Gastroesophageal sphincter (tissue), 4 donors: ENCODE results near the gene FBXL13. TPM values are rescaled to one million over a fixed set of nuclear protein-coding genes. Genes with fewer than 3 reads are reported as not detected.

Experiments used
- ATAC-seq: fragments of 150-250 bp; one replicate; pipeline ENCODE4 v1.9.1; 2016; ENCODE audit warnings: mild to moderate bottlenecking, moderate library complexity
- H3K27ac ChIP-seq, 4 donors: fragments of 200-600 bp; sonication (generic) in 3 of 4; 1 replicate in 3 of 4; 2 replicates in 1 of 4; pipeline ENCODE4 v1.5.1; 2016 to 2019
- H3K27me3 ChIP-seq: fragments of 200-600 bp; sonication (generic); one replicate; pipeline ENCODE4 v1.5.1; 2019
- H3K36me3 ChIP-seq, 2 donors: fragments of 200-600 bp; sonication (generic); one replicate each; pipeline ENCODE4 v1.5.1; 2019; ENCODE audit warnings: control low read depth in 1 of 2
- H3K4me1 ChIP-seq, 3 donors: fragments of 200-600 bp; sonication (generic); 1 replicate in 2 of 3; 2 replicates in 1 of 3; pipeline ENCODE4 v1.5.1; 2016 to 2019; ENCODE audit warnings: control low read depth in 2 of 3
- H3K4me3 ChIP-seq, 2 donors: fragments of 200-600 bp; sonication (generic); one replicate each; pipeline ENCODE4 v1.5.1; 2019; ENCODE audit warnings: mild to moderate bottlenecking in 1 of 2, moderate library complexity in 1 of 2
- H3K9me3 ChIP-seq, 3 donors: fragments of 200-600 bp; sonication (generic); one replicate each; pipeline ENCODE4 v1.5.1; 2017 to 2019; ENCODE audit warnings: control low read depth in 2 of 3
- EP300 ChIP-seq: sonication (generic); formaldehyde crosslinking; IDR thresholded peaks from one replicate; pipeline ENCODE4 v1.6.1; 2017; ENCODE audit warnings: antibody characterized with exemption, mild to moderate bottlenecking
- POLR2A ChIP-seq, 2 donors: fragments of 450-650 bp; IDR thresholded peaks; one replicate each; pipeline ENCODE4 v1.6.1; 2017; ENCODE audit warnings: antibody characterized with exemption in 2 of 2, mild to moderate bottlenecking in 2 of 2, moderate library complexity in 1 of 2
- POLR2AphosphoS5 ChIP-seq: sonication (generic); formaldehyde crosslinking; IDR thresholded peaks from one replicate; pipeline ENCODE4 v1.6.1; 2017; ENCODE audit warnings: antibody characterized with exemption
- WGBS, 2 donors: methylation state at CpG; one replicate each; pipeline ENCODE4 v1.1.5; 2018; ENCODE audit warnings: low coverage in 1 of 2; 5-methylcytosine and 5-hydroxymethylcytosine counted together
- total RNA-seq, 4 donors: library from RNA; depleted of rRNA; stranded (reverse); fragments of >200 nt; gene quantifications; one replicate each; pipeline ENCODE4 v1.1.0, GENCODE V29; 2016
- TF ChIP-seq, protein P1 (sequence below), 4 experiments: fragments of 200-600 bp in 2 of 4; fragments of 450-650 bp in 2 of 4; sonication (generic) in 1 of 4; IDR thresholded peaks; one replicate each; pipeline ENCODE4 v1.5.1; 2017 to 2019; ENCODE audit warnings: antibody characterized with exemption in 4 of 4, mild to moderate bottlenecking in 2 of 4, moderate library complexity in 2 of 4

Gene FBXL13
- total RNA-seq, 4 donors from 2014 or later: 1.3 to 5.8 (median 3.2) TPM

DNA sequence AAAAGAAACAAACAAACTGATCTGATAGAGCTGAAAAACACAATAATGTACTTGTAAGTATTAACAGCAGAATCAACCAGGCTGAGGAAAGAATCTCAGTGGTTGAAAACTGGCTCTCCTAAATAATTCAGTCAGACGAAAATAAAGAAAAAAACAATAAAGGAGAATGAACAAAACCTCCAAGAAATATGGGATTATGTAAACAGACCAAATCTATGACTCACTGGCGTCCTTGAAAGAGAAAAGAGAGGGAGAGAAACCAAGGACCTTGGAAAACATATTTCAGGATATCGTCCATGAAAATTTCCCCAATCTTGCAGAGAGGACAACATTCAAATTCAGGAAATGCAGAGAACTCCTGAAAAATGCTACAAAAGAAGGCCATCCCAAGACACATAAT is 62.9 kb downstream of the FBXL13 start:
- Histone ChIP-seq H3K4me1 (no peaks in the 10 kb centered on the region), H3K4me3 (no peak overlapping the region), H3K27me3 (no peaks in the 10 kb centered on the region), H3K27ac (no peak overlapping the region), H3K9me3 (peaks cover 0 to 9% (median 0%) of the 10 kb centered on the region in 3 donors), H3K36me3 (no peaks in the 10 kb centered on the region)
- no peak for ATAC-seq
- whole genome bisulfite sequencing, 2 donors: 29 to 48% methylated on average over 3 of the region's 3 CpGs
- TF ChIP-seq, protein P1, sequence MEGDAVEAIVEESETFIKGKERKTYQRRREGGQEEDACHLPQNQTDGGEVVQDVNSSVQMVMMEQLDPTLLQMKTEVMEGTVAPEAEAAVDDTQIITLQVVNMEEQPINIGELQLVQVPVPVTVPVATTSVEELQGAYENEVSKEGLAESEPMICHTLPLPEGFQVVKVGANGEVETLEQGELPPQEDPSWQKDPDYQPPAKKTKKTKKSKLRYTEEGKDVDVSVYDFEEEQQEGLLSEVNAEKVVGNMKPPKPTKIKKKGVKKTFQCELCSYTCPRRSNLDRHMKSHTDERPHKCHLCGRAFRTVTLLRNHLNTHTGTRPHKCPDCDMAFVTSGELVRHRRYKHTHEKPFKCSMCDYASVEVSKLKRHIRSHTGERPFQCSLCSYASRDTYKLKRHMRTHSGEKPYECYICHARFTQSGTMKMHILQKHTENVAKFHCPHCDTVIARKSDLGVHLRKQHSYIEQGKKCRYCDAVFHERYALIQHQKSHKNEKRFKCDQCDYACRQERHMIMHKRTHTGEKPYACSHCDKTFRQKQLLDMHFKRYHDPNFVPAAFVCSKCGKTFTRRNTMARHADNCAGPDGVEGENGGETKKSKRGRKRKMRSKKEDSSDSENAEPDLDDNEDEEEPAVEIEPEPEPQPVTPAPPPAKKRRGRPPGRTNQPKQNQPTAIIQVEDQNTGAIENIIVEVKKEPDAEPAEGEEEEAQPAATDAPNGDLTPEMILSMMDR (IDR thresholded peaks at IDR 0.05): no peak
- TF ChIP-seq POLR2AphosphoS5 (no peak), POLR2A (IDR thresholded peaks at IDR 0.05) (no peak), EP300 (no peak)

DNA sequence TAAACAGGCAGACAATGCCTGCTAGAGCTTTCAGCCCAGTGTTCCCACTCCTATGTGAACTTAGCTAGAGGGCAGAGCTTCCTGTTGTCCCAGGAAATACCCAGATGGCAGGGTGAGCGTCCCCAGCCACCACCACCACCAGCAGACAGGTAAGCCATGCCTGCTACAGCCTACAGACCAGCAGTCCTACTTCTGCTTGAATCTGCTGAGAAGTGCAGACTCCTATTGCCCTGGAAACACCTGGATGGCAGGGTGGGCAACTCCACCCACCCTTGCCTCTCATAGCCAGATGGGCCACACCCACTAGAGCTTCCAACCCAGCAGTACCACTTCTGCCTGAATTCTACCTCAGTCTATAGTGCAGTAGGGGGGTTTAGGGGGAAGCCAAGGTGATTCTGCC is 64.4 kb downstream of the FBXL13 start:
- TF ChIP-seq POLR2A (IDR thresholded peaks at IDR 0.05) (no peak), EP300 (no peak), POLR2AphosphoS5 (no peak)
- TF ChIP-seq, protein P1 (IDR thresholded peaks at IDR 0.05): no peak
- no peaks in the 10 kb centered on the region for H3K9me3 ChIP-seq
- no peak for ATAC-seq
- no CpG with 5 or more reads among the region's 1 CpG for WGBS, 2 donors
- H3K27me3 ChIP-seq: no peaks in the 10 kb centered on the region
- H3K27ac ChIP-seq: no peak overlapping the region
- no peaks in the 10 kb centered on the region for H3K36me3 ChIP-seq
- no peaks in the 10 kb centered on the region for H3K4me1 ChIP-seq
- H3K4me3 ChIP-seq: no peak overlapping the region

DNA sequence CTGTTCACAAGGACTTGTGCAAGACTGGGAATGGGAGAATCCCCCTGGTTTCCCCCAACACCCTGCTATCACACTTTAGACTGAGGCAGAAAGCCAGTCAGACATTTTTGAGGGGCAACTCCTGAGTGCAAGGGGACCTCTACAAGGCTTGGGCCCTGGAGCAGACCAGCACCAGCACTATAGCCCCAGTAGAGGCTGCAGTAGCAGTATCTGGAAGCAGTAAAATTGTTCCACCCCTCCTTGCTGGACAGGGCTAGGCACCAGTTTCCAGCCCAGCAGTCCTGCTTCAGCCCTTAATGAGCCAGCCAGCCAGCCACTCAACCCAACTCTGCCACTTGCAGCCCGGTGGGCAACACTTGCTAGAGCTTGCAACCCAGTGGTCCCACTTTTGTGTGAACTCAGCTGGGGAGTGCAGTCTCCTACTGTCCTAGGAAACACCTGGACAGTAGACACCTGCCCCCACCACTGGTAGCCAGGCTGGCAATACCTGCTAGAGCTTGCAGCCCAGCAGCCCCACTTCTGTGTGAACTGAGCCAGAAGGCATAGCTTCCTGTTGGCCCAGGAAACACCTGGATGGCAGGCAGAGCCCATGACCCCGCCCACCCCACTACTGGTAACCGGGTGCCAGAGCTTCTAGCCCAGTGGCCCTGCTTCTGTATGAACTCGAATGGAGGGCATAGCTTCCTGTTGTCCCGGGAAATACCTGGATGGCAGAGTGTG is 65.0 kb downstream of the FBXL13 start:
- no peaks in the 10 kb centered on the region for H3K36me3 ChIP-seq
- no peak overlapping the region for H3K4me3 ChIP-seq
- H3K27me3 ChIP-seq: no peaks in the 10 kb centered on the region
- ATAC-seq: no peak
- H3K27ac ChIP-seq: no peak overlapping the region
- H3K4me1 ChIP-seq: no peaks in the 10 kb centered on the region
- H3K9me3 ChIP-seq: no peaks in the 10 kb centered on the region
- WGBS, 2 donors: no CpG with 5 or more reads among the region's 5 CpGs
- no peak for TF ChIP-seq POLR2A (IDR thresholded peaks at IDR 0.05)
- no peak for TF ChIP-seq POLR2AphosphoS5
- no peak for TF ChIP-seq EP300
- TF ChIP-seq, protein P1 (IDR thresholded peaks at IDR 0.05): no peak

DNA sequence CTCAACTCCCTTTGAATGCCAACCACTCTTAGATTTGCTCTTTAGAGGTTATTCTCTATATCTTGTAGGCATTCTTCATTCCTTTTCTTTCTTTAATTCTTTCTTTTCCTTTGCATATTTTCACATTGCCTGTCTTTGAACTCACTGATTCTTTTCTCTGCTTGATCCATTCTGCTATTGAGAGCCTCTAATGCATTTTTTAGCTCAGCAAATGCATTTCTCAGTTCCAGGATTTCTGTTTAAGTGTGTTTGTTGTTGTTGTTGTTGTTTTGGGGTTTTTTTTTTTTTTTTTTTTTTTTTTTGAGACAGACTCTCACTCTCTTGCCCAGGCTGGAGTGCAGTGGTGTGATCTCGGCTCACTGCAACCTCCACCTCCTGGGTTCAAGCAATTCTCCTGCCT is 71.6 kb downstream of the FBXL13 start:
- TF ChIP-seq, protein P1 (IDR thresholded peaks at IDR 0.05): no peak
- TF ChIP-seq EP300 (no peak), POLR2A (IDR thresholded peaks at IDR 0.05) (no peak), POLR2AphosphoS5 (no peak)
- no peaks in the 10 kb centered on the region for H3K27me3 ChIP-seq
- H3K4me1 ChIP-seq: no peaks in the 10 kb centered on the region
- WGBS, 2 donors: 80% methylated on average over 1 of the region's 1 CpG; no CpG with 5 or more reads in 1 of the 2 donors
- no peaks in the 10 kb centered on the region for H3K36me3 ChIP-seq
- no peak overlapping the region for H3K27ac ChIP-seq
- H3K4me3 ChIP-seq: no peak overlapping the region
- no peak for ATAC-seq
- H3K9me3 ChIP-seq: peaks cover 0 to 18% (median 0%) of the 10 kb centered on the region in 3 donors

DNA sequence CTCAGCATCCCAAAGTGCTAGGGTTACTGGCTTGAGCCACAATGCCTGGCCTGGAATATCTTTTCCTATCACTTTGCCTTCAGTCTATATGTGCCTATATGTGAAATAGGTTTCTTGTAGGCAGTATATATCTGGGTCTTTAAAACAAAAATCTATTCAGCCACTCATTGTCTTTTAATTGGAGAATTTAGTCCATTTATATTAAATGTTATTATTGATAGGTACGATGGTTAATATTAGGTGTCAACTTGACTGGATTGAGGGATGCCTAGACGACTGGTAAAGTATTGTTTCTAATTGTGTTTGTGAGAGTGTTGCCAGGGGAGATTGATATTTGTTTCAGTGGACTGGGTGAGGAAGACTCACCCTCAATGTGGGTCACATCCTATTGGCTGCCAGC is 73.4 kb downstream of the FBXL13 start:
- Histone ChIP-seq H3K4me3 (no peak overlapping the region), H3K9me3 (peaks cover 0 to 18% (median 0%) of the 10 kb centered on the region in 3 donors), H3K4me1 (no peaks in the 10 kb centered on the region), H3K27me3 (no peaks in the 10 kb centered on the region), H3K36me3 (no peaks in the 10 kb centered on the region), H3K27ac (no peak overlapping the region)
- no peak for ATAC-seq
- WGBS, 2 donors: 100% methylated on average over 2 of the region's 2 CpGs
- TF ChIP-seq POLR2AphosphoS5 (no peak), EP300 (no peak), POLR2A (IDR thresholded peaks at IDR 0.05) (no peak)
- TF ChIP-seq, protein P1 (IDR thresholded peaks at IDR 0.05): no peak
